Measurements from ENCODE around the gene STK32B. TPM values are rescaled to one million over a fixed set of nuclear protein-coding genes. Genes with fewer than 3 reads are reported as not detected.

STK32B gene
- total and polyA plus RNA-seq, 2 donors (not counting 1 experiment from before 2014, with no cell fraction given) = 0.22 to 0.30 TPM

DNA sequence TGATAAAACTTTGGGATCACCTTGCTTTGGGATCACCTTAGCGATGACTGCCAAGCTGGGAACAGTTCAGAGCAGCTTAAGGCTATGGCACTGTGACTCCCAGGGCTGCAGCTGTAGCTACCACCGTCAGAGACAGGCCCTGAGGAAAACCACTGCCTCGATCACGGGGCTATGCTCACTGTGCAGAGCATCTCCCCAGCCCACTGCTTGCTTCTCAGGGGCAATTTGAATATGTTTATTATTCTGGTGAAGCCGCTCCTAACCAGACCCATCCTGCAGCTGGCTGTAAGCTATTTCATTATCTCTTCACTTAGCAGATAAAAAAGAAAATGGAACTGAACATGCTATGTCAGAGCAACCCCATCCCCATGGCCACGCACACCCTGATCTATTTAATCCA, 328.6 kb downstream of the STK32B start:
- H3K4me3 ChIP-seq (ENCODE audit: control extremely low read depth in 1 of 5, extremely low read depth in 1 of 5, insufficient read depth in 1 of 5, low read depth in 2 of 5, low read length in 4 of 5) = no peak overlapping the region
- H3K9ac ChIP-seq (ENCODE audit: low read length) = no peak overlapping the region
- POLR2A ChIA-PET = no interaction called here
- no peaks in the 10 kb centered on the region for H3K36me3 ChIP-seq (replicated peaks in 1 of 2; ENCODE audit: control extremely low read depth in 1 of 2, control insufficient read depth in 1 of 2, extremely low read depth in 1 of 2, insufficient read depth in 2 of 2, low read length in 1 of 2)
- peaks cover 0 to 20% (median 0%) of the 10 kb centered on the region in 3 donors for H3K9me3 ChIP-seq (ENCODE audit: control extremely low read depth in 1 of 3, control insufficient read depth in 2 of 3, insufficient read depth in 1 of 3, low read length in 2 of 3)
- no peaks in the 10 kb centered on the region for H3K4me1 ChIP-seq (ENCODE audit: control insufficient read depth in 2 of 2, insufficient read depth in 2 of 2, low read length in 2 of 2)
- intact Hi-C loops (cut with micrococcal nuclease) = no loop called here
- WGBS (ENCODE audit: insufficient coverage) = 95% methylated on average over 4 of the region's 6 CpGs
- H4K20me1 ChIP-seq (ENCODE audit: control insufficient read depth, insufficient read depth, low read length, poor library complexity, severe bottlenecking) = no peaks in the 10 kb centered on the region
- TF ChIP-seq, protein P1, sequence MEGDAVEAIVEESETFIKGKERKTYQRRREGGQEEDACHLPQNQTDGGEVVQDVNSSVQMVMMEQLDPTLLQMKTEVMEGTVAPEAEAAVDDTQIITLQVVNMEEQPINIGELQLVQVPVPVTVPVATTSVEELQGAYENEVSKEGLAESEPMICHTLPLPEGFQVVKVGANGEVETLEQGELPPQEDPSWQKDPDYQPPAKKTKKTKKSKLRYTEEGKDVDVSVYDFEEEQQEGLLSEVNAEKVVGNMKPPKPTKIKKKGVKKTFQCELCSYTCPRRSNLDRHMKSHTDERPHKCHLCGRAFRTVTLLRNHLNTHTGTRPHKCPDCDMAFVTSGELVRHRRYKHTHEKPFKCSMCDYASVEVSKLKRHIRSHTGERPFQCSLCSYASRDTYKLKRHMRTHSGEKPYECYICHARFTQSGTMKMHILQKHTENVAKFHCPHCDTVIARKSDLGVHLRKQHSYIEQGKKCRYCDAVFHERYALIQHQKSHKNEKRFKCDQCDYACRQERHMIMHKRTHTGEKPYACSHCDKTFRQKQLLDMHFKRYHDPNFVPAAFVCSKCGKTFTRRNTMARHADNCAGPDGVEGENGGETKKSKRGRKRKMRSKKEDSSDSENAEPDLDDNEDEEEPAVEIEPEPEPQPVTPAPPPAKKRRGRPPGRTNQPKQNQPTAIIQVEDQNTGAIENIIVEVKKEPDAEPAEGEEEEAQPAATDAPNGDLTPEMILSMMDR (IDR thresholded peaks at IDR 0.05) = no peak
- TF ChIP-seq EZH2 (IDR thresholded peaks at IDR 0.05; ENCODE audit: borderline replicate concordance, insufficient read depth, low read depth, low read length, poor library complexity, severe bottlenecking) = no peak
- H3K4me1 Mint-ChIP-seq = no peaks in the 10 kb centered on the region
- no peak overlapping the region for H3K4me2 ChIP-seq (replicated peaks; ENCODE audit: low read depth, low read length, poor library complexity, severe bottlenecking)
- peaks cover 7% of the 10 kb centered on the region for H3K9me3 Mint-ChIP-seq (ENCODE audit: insufficient read depth)
- no peaks in the 10 kb centered on the region for H3K27me3 ChIP-seq (replicated peaks in 1 of 4; ENCODE audit: control extremely low read depth in 1 of 4, control insufficient read depth in 3 of 4, insufficient read depth in 4 of 4, low read length in 3 of 4)
- ATAC-seq (ENCODE audit: low read depth) = no peak
- no peak overlapping the region for H3K27ac ChIP-seq (ENCODE audit: low read length in 2 of 2)
- H3K27ac Mint-ChIP-seq = no peak overlapping the region
- DNase-seq = no peak
- CTCF ChIA-PET = no interaction called here
- no peak overlapping the region for H3K4me3 Mint-ChIP-seq
- H2AFZ ChIP-seq (ENCODE audit: insufficient read depth, low read depth, low read length, poor library complexity, severe bottlenecking) = no peak overlapping the region
- H3K27me3 Mint-ChIP-seq = no peaks in the 10 kb centered on the region
- no peaks in the 10 kb centered on the region for H3K79me2 ChIP-seq (ENCODE audit: control insufficient read depth, insufficient read depth, low read length)

DNA sequence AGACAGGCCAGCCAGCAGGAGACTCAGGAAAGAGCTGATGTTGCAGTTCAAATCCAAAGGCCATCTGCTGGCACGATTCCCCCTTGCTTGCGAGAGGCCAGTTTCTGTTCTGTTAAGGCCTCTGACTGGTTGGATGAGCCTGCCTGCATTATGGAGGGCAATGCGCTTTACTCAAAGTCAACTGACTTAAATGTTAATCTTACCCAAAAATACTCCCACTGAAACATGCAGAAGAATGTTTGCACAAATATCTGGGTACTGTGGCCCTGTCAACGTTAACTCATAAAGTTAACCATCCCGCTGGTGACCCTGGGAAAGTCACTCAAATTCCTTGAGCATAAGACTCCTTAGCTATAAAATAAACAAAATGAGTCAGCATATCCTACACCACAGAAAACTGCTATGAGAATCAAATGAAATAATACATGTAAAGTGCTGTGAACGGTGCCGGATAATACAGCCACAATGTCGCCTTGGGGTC, 330.7 kb downstream of the STK32B start:
- intact Hi-C loops (cut with micrococcal nuclease) = no loop called here
- TF ChIP-seq, protein P1 (IDR thresholded peaks at IDR 0.05) = no peak
- no peak for TF ChIP-seq EZH2 (IDR thresholded peaks at IDR 0.05; ENCODE audit: borderline replicate concordance, insufficient read depth, low read depth, low read length, poor library complexity, severe bottlenecking)
- no peak for DNase-seq
- H3K36me3 ChIP-seq (replicated peaks in 1 of 2; ENCODE audit: control extremely low read depth in 1 of 2, control insufficient read depth in 1 of 2, extremely low read depth in 1 of 2, insufficient read depth in 2 of 2, low read length in 1 of 2) = no peaks in the 10 kb centered on the region
- H3K4me3 ChIP-seq (ENCODE audit: control extremely low read depth in 1 of 5, extremely low read depth in 1 of 5, insufficient read depth in 1 of 5, low read depth in 2 of 5, low read length in 4 of 5) = no peak overlapping the region
- H2AFZ ChIP-seq (ENCODE audit: insufficient read depth, low read depth, low read length, poor library complexity, severe bottlenecking) = no peak overlapping the region
- H3K9me3 ChIP-seq (ENCODE audit: control extremely low read depth in 1 of 3, control insufficient read depth in 2 of 3, insufficient read depth in 1 of 3, low read length in 2 of 3) = peaks cover 0 to 7% (median 0%) of the 10 kb centered on the region in 3 donors
- no peak overlapping the region for H3K27ac Mint-ChIP-seq
- ChIA-PET CTCF (no interaction called here), POLR2A (no interaction called here)
- no peak overlapping the region for H3K4me2 ChIP-seq (replicated peaks; ENCODE audit: low read depth, low read length, poor library complexity, severe bottlenecking)
- H3K27me3 Mint-ChIP-seq = no peaks in the 10 kb centered on the region
- 97% methylated on average over 3 of the region's 8 CpGs for WGBS (ENCODE audit: insufficient coverage)
- no peaks in the 10 kb centered on the region for H3K4me1 ChIP-seq (ENCODE audit: control insufficient read depth in 2 of 2, insufficient read depth in 2 of 2, low read length in 2 of 2)
- no peaks in the 10 kb centered on the region for H3K4me1 Mint-ChIP-seq
- no peaks in the 10 kb centered on the region for H4K20me1 ChIP-seq (ENCODE audit: control insufficient read depth, insufficient read depth, low read length, poor library complexity, severe bottlenecking)
- H3K4me3 Mint-ChIP-seq = no peak overlapping the region
- H3K27me3 ChIP-seq (replicated peaks in 1 of 4; ENCODE audit: control extremely low read depth in 1 of 4, control insufficient read depth in 3 of 4, insufficient read depth in 4 of 4, low read length in 3 of 4) = no peaks in the 10 kb centered on the region
- peaks cover 4% of the 10 kb centered on the region for H3K9me3 Mint-ChIP-seq (ENCODE audit: insufficient read depth)
- no peak overlapping the region for H3K27ac ChIP-seq (ENCODE audit: low read length in 2 of 2)
- ATAC-seq (ENCODE audit: low read depth) = no peak
- H3K9ac ChIP-seq (ENCODE audit: low read length) = no peak overlapping the region
- no peaks in the 10 kb centered on the region for H3K79me2 ChIP-seq (ENCODE audit: control insufficient read depth, insufficient read depth, low read length)
